ENCODE results near the gene ADARB2.
"Not testable (repeated sequence)": the region's sequence is repeated elsewhere in the genome, so short reads cannot be mapped to it uniquely, and the experiment has no call there.

ADARB2 gene

GRCh38 chr10:1328161-1328823, 409.0 kb downstream of the ADARB2 start:
- DNase-seq: no peak

GRCh38 chr10:1327759-1328158, 409.6 kb downstream of the ADARB2 start:
- DNase-seq: no peak

- not testable (repeated sequence) for DNase-seq
These were observed 410.8 kb downstream of the ADARB2 start for GRCh38 chr10:1326514-1326913.

- no peak for DNase-seq
These were observed 412.4 kb downstream of the ADARB2 start for GRCh38 chr10:1324903-1325302.

- no peak for DNase-seq
These were observed 413.4 kb downstream of the ADARB2 start for GRCh38 chr10:1323951-1324350.

- DNase-seq: no peak
These were observed 416.5 kb downstream of the ADARB2 start for GRCh38 chr10:1320739-1321320.

- DNase-seq: no peak
These were observed 420.5 kb downstream of the ADARB2 start for GRCh38 chr10:1316809-1317143.

GRCh38 chr10:1316121-1316808, 421.1 kb downstream of the ADARB2 start:
- no peak for DNase-seq

- DNase-seq: no peak
These were observed 422.1 kb downstream of the ADARB2 start for GRCh38 chr10:1315178-1315577.

- no peak for DNase-seq
These were observed 425.6 kb downstream of the ADARB2 start for GRCh38 chr10:1311726-1312125.

- no peak for DNase-seq
These were observed 427.0 kb downstream of the ADARB2 start for GRCh38 chr10:1310271-1310789.

- no peak for DNase-seq
These were observed 427.6 kb downstream of the ADARB2 start for GRCh38 chr10:1309617-1310270.

GRCh38 chr10:1308962-1309616, 428.2 kb downstream of the ADARB2 start:
- no peak for DNase-seq

- DNase-seq: no peak
These were observed 429.0 kb downstream of the ADARB2 start for GRCh38 chr10:1308173-1308961.

- no peak for DNase-seq
These were observed 436.2 kb downstream of the ADARB2 start for GRCh38 chr10:1301143-1301542.

- DNase-seq: no peak
These were observed 437.1 kb downstream of the ADARB2 start for GRCh38 chr10:1300218-1300617.

GRCh38 chr10:1299041-1299726, 438.1 kb downstream of the ADARB2 start:
- DNase-seq: no peak

GRCh38 chr10:1297566-1298301, 439.6 kb downstream of the ADARB2 start:
- DNase-seq: no peak

- no peak for DNase-seq
These were observed 441.4 kb downstream of the ADARB2 start for GRCh38 chr10:1295756-1296480.

GRCh38 chr10:1294748-1295147, 442.6 kb downstream of the ADARB2 start:
- no peak for DNase-seq

All from NCI-H69 (cell line).